Common myeloid progenitor, CD34-positive (primary cell): ENCODE data around the gene STK24.

ENCODE experiments used
- CTCF ChIA-PET: fragments of 350-600 bp; sonication (Branson Sonifier 250); formaldehyde crosslinking; loops from one replicate; lab custom pipeline; 2021; ENCODE audit warnings: antibody characterized with exemption; lab: Charles Lee
- POLR2A ChIA-PET: fragments of 350-600 bp; sonication (Branson Sonifier 250); formaldehyde crosslinking; loops from one replicate; lab custom pipeline; 2021; ENCODE audit warnings: antibody characterized with exemption; lab: Charles Lee
- DNase-seq, 3 donors: peaks; one replicate each; pipeline versions ENCODE4 v3.0.0 to v3.0.0-alpha.2; 2013
- H3K27ac ChIP-seq, 2 experiments: 1 replicate in 1 of 2; 2 replicates in 1 of 2; pipeline ENCODE4 v1.7.0; 2013; ENCODE audit warnings: inconsistent platforms in 2 of 2, low read length in 2 of 2, mild to moderate bottlenecking in 2 of 2, low read depth in 1 of 2, moderate library complexity in 1 of 2; ENCODE audit not compliant: severe bottlenecking in 2 of 2, insufficient read depth in 1 of 2, poor library complexity in 1 of 2
- H3K27me3 ChIP-seq, 5 experiments: replicated peaks in 2 of 5; 1 replicate in 3 of 5; 2 replicates in 2 of 5; pipeline versions ENCODE4 v1.6.1 to v1.7.0; 2013; ENCODE audit warnings: low read length in 4 of 5, mild to moderate bottlenecking in 2 of 5, moderate library complexity in 2 of 5, inconsistent platforms in 1 of 5; ENCODE audit not compliant: insufficient read depth in 5 of 5, control insufficient read depth in 4 of 5
- H3K36me3 ChIP-seq, 4 experiments: 1 replicate in 2 of 4; 2 replicates in 2 of 4; pipeline versions ENCODE4 v1.6.1 to v1.7.0; 2013; ENCODE audit warnings: low read length in 3 of 4, control low read depth in 1 of 4, mild to moderate bottlenecking in 1 of 4; ENCODE audit not compliant: control insufficient read depth in 4 of 4, insufficient read depth in 4 of 4
- H3K4me1 ChIP-seq, 4 experiments: 1 replicate in 3 of 4; 2 replicates in 1 of 4; pipeline versions ENCODE4 v1.6.1 to v1.7.1; 2013; ENCODE audit warnings: low read length in 3 of 4, mild to moderate bottlenecking in 3 of 4, control low read depth in 1 of 4, inconsistent platforms in 1 of 4, moderate library complexity in 1 of 4; ENCODE audit not compliant: control insufficient read depth in 4 of 4, insufficient read depth in 4 of 4; ENCODE audit errors: control extremely low read depth in 1 of 4
- H3K4me3 ChIP-seq, 7 experiments: 1 replicate in 4 of 7; 2 replicates in 3 of 7; pipeline versions ENCODE4 v1.5.1 to v1.7.0; 2013; ENCODE audit warnings: mild to moderate bottlenecking in 7 of 7, low read length in 6 of 7, moderate library complexity in 6 of 7, inconsistent platforms in 2 of 7, low read depth in 2 of 7, control low read depth in 1 of 7; ENCODE audit not compliant: insufficient read depth in 4 of 7, control insufficient read depth in 1 of 7; ENCODE audit errors: extremely low read depth in 1 of 7
- H3K9me3 ChIP-seq, 5 experiments: 1 replicate in 4 of 5; 2 replicates in 1 of 5; pipeline versions ENCODE4 v1.6.1 to v1.7.1; 2013; ENCODE audit warnings: low read length in 4 of 5, mild to moderate bottlenecking in 2 of 5, inconsistent platforms in 1 of 5, low read depth in 1 of 5, moderate library complexity in 1 of 5; ENCODE audit not compliant: control insufficient read depth in 4 of 5, insufficient read depth in 2 of 5; ENCODE audit errors: control extremely low read depth in 1 of 5
- WGBS: methylation state at CpG from one replicate; pipeline ENCODE4 v1.1.5; 2013; ENCODE audit not compliant: insufficient coverage; 5-methylcytosine and 5-hydroxymethylcytosine counted together

The STK24 gene

GRCh38 chr13:98609756-98610155, 32.8 kb upstream of the STK24 start:
- H3K4me1 ChIP-seq = no peaks in the 10 kb centered on the region
- no peak overlapping the region for H3K4me3 ChIP-seq
- peaks cover 0 to 3% (median 0%) of the 10 kb centered on the region in 5 experiments for H3K27me3 ChIP-seq
- ChIA-PET CTCF (interaction anchor here (0.6 kb wide), 1 partner anchor 149 kb away, joined by 3 read pairs; no protein-coding TSS in a partner anchor), POLR2A (no interaction called here)
- H3K9me3 ChIP-seq = no peaks in the 10 kb centered on the region
- 27% methylated on average over 3 of the region's 5 CpGs for WGBS
- DNase-seq = peak in 2 of 3 donors; percentile 36 to 37
- no peak overlapping the region for H3K27ac ChIP-seq
- H3K36me3 ChIP-seq = no peaks in the 10 kb centered on the region

- Histone ChIP-seq H3K27ac (no peak overlapping the region), H3K36me3 (no peaks in the 10 kb centered on the region), H3K27me3 (no peaks in the 10 kb centered on the region), H3K4me3 (no peak overlapping the region), H3K9me3 (no peaks in the 10 kb centered on the region), H3K4me1 (no peaks in the 10 kb centered on the region)
- 100% methylated on average over 2 of the region's 5 CpGs for WGBS
- POLR2A ChIA-PET = no interaction called here
- no peak for DNase-seq
- CTCF ChIA-PET = interaction anchor here (0.5 kb wide), 1 partner anchor 555 kb away, joined by 3 read pairs; no protein-coding TSS in a partner anchor
Measured at GRCh38 chr13:98606296-98606695, 29.4 kb upstream of the STK24 start.

DNA sequence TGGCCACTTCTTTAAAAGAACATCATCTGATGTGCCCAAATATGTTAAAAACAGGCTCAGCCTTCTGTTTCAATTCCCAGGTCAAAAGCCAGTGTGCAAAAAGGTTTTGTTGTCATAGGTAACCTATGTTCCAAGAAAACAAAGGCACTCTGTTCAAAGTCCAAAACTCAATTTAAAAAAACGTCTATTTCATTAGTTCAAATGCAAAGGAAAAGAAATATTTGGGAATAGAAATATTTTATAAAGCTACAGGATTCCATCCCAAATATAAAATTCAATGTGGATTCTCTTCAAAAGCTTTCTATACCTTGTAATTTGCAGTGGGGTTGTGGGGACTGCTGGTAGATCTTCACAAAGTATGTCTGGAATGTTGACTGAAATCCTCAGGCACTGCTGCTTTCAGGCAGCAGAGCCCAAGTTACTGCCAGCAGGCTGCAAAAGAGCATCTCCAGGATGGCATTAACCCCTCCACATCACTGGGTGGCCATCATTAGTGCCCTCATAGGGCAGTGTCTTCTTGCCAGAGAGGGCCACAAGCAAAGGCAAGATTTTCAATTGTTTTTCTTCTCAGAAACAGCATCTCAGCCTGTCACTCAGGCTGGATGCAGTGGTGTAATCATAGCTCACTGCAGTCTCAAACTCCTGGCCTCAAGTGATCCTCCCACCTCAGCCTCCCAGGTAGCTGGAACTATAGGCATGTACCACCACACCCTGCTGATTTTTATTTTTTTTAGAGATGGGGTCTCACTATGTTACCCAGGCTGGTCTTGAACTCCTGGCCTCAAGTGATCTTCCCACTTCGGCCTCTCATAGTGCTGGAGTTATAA, 22.8 kb upstream of the STK24 start:
- Histone ChIP-seq H3K9me3 (no peaks in the 10 kb centered on the region), H3K4me3 (no peak overlapping the region), H3K27me3 (no peaks in the 10 kb centered on the region), H3K4me1 (no peaks in the 10 kb centered on the region), H3K27ac (no peak overlapping the region), H3K36me3 (no peaks in the 10 kb centered on the region)
- POLR2A ChIA-PET = interaction anchor here (0.9 kb wide), 1 partner anchor 37 kb away, joined by 3 read pairs; no protein-coding TSS in a partner anchor
- no peak for DNase-seq
- WGBS = 100% methylated on average over 1 of the region's 2 CpGs
- CTCF ChIA-PET = interaction anchor here (0.7 to 0.9 kb wide), 2 partner anchors 12 to 67 kb away, joined by 3 read pairs; no protein-coding TSS in a partner anchor

DNA sequence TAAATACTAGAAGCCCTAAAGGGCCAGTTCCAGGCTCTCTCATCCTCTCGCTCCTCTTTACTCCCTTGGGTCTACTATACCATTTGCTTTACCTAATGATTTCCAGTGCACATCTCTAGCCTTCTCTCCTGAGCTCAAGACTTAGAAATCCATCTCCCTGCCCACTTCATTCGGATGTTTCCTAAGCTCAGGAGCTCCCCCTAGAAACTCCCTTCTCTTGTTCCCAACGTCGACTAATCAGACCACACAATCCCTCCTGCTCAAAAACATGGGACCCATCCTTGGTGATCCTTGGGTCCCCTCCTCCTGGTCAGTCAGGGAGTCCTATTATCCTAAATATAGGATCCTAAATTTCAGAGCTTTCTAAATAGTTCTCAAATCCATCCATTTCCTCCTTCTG, 21.1 kb upstream of the STK24 start:
- Histone ChIP-seq H3K4me3 (no peak overlapping the region), H3K27me3 (no peaks in the 10 kb centered on the region), H3K27ac (no peak overlapping the region), H3K4me1 (no peaks in the 10 kb centered on the region), H3K9me3 (no peaks in the 10 kb centered on the region), H3K36me3 (no peaks in the 10 kb centered on the region)
- POLR2A ChIA-PET = no interaction called here
- WGBS = 44% methylated on average over 4 of the region's 4 CpGs
- no peak for DNase-seq
- CTCF ChIA-PET = interaction anchor here (1.3 kb wide), 1 partner anchor 17 kb away, joined by 3 read pairs; no protein-coding TSS in a partner anchor

- 100% methylated on average over 1 of the region's 3 CpGs for WGBS
- POLR2A ChIA-PET = no interaction called here
- Histone ChIP-seq H3K4me3 (no peak overlapping the region), H3K36me3 (no peaks in the 10 kb centered on the region), H3K27ac (no peak overlapping the region), H3K4me1 (no peaks in the 10 kb centered on the region), H3K9me3 (peaks cover 0 to 4% (median 0%) of the 10 kb centered on the region in 5 experiments), H3K27me3 (no peaks in the 10 kb centered on the region)
- no peak for DNase-seq
- CTCF ChIA-PET = no interaction called here
Measured at GRCh38 chr13:98595134-98595533, 18.2 kb upstream of the STK24 start.

GRCh38 chr13:98592362-98592732, 15.4 kb upstream of the STK24 start:
- CTCF ChIA-PET = no interaction called here
- 95% methylated on average over 5 of the region's 5 CpGs for WGBS
- no peak for DNase-seq

DNA sequence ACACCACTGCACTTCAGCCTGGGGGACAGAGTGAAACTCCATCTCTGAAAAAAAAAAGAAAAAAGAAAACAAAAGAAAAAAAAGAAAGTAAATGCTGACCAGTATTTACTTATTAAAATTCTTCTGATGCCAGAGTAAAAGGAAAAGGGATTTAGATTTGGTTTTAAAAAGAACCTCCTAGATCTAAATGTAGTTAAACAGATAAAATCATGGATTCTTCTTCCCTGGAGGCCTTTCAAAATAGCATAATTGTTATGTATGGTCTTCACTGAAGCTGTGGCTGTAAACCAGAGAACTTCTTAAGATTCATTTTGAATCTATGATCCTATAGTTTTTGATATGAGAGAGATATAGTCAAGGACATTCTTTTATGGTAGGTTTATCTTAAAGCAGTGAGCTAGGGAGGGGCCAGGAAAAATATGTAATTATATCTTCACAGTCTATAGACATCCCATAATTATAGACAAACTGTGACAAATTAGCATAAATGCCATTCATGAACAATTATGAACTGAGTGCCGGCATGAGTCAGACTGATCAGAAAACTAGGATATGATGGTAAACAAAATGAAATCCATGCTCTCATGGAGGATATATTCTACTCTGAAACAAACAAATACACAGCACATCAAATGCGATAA, 14.9 kb upstream of the STK24 start:
- Histone ChIP-seq H3K4me3 (no peak overlapping the region), H3K4me1 (no peaks in the 10 kb centered on the region), H3K27ac (no peak overlapping the region), H3K9me3 (peaks cover 0 to 5% (median 0%) of the 10 kb centered on the region in 5 experiments), H3K27me3 (no peaks in the 10 kb centered on the region), H3K36me3 (no peaks in the 10 kb centered on the region)
- 92% methylated on average over 2 of the region's 2 CpGs for WGBS
- DNase-seq = no peak
- CTCF ChIA-PET = no interaction called here
- POLR2A ChIA-PET = interaction anchor here (0.6 kb wide), 1 partner anchor 171 kb away, joined by 3 read pairs; no protein-coding TSS in a partner anchor

More at GRCh38 chr13:98592362-98592732, 15.4 kb upstream of the STK24 start:
- Histone ChIP-seq H3K27ac (no peak overlapping the region), H3K9me3 (peaks cover 0 to 5% (median 0%) of the 10 kb centered on the region in 5 experiments), H3K4me1 (no peaks in the 10 kb centered on the region), H3K27me3 (no peaks in the 10 kb centered on the region), H3K4me3 (no peak overlapping the region), H3K36me3 (no peaks in the 10 kb centered on the region)
- POLR2A ChIA-PET = no interaction called here
